ENCODE data around the gene VWA7.
"Not testable (repeated sequence)": the region's sequence is repeated elsewhere in the genome, so short reads cannot be mapped to it uniquely, and the experiment has no call there.

Gene VWA7

DNA sequence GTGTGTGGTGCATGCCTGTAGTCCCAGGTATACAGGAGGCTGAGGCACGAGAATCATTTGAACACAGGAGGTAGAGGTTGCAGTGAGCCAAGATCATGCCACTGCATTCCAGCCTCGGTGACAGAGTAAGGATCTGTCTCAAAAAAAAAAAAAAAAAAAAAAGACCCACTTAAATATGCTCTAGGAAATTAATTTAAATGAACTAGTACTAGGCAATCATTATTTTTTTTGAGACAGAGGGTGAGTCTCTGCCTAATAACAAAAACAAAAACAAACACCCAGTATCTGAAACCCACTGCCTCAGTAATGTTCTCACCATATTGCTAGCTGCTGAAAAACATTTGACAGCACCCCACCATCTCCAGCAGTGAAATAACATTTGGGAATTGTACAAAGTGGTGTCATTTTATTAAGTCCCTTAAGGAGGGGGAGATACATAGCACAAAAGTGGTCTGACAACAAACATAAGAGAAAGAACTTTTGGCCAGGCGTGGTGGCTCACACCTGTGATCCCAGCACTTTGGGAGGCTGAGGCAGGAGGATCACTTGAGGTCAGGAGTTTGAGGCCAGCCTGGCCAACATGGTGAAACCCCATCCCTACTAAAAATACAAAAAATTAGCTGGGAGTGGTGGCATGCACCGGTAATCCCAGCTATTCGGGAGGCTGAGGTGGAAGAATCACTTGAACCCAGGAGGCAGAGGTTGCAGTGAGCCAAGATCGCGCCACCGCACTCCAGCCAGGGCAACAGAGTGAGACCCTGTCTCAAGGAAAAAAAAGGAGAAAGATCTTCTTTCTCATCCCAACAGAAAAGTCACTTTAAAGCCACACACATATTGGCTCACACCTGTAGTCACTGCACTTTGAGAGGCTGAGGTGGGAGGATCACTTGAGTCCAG, 24.2 kb upstream of the VWA7 start:
- not testable (repeated sequence) for DNase-seq

DNA sequence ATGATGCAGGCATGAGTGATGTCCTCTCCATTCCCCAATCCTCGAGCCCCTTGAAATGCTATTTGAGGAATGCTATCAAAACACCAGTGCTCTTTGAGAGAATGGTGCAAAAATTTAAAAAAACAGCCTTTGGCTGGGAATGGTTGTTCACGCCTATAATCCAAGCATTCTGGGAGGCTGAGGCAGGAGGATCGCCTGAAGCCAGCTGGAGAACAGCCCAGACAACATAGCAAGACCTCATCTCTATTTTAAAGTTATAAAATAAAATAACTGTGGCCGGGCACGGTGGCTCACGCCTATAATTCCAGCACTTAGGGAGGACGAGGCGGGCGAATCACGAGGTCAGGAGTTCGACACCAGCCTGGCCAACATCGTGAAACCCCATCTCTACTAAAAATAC, 22.7 kb upstream of the VWA7 start:
- DNase-seq: no peak

DNA sequence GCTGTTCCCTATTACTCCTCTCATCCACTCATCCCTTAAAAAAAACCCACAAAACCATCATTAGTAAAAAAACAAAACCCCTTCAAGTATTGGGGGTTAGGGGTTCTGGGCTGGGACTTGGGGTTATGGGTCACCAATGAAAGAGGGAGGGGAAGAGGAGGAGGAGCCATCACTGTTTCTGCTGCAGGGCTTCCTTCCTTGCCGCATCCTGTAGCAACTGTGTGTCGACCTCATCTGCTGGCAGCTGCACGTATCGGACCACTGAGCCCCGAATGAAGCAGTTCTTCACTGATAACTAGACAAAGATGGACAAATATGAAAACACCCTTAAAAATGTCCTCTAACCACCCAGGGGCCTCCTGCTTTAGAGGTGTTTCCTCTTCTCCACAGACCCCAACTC, 20.5 kb upstream of the VWA7 start:
- DNase-seq: peak in 4 of 6 experiments; percentile 2 to 46 (median 32)

DNA sequence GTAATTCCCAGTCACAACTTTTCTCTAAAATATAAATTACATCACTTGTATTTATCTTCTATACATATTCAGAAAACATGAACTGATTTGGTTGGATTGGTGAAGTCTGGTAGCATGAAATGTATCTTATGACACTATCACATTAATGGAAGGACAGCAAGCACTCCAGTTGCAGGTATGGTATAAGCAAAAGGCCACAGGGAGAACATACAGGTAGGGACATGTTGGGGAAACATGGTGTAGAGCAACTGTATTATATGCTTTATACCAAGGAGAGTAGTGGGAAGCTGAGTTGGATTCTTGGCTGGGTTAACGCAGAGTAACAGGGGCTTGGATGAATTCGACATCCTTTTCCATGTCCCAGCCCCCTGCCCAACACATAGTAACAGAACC, 19.9 kb upstream of the VWA7 start:
- no peak for DNase-seq

DNA sequence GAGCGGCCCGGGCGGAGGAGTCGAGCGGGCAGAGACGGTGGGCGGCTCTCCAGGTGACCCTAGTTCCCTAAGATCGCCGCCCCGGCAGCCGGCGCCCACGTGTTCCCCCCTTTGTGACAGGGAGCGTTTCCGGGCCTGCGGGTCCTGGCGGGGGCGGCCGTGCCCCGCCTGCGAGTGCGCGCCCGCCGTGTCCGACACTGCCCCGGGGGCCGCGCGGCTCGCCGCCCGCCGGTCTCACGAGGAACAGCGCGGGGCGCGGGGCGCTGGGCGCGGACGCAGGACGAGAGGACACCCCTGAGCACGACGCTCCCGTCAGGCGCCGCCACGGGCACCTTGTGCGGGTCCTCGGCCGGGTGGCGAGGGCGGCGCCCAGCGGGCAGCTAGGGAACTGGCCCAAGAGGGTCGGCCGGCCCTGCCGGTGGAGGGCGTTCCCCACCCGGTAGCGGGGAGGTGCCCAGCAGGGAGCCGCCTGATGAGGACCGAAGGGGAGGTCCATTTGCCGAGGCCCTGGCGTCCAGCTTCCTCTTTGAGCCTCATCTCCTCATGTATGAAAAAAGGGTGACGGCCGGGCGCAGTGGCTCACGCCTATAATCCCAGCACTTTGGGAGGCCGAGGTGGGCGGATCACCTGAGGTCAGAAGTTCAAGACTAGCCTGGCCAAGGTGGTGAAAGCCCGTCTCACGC, 18.6 kb upstream of the VWA7 start, which contains the start of gene VARS1:
Gene VARS1 (minus strand): TSS at position 137 of the 683 bp plus-strand sequence. CDS start 535 bp downstream, outside the sequence.
- DNase-seq: peak; percentile 58 to 94 (median 76)

DNA sequence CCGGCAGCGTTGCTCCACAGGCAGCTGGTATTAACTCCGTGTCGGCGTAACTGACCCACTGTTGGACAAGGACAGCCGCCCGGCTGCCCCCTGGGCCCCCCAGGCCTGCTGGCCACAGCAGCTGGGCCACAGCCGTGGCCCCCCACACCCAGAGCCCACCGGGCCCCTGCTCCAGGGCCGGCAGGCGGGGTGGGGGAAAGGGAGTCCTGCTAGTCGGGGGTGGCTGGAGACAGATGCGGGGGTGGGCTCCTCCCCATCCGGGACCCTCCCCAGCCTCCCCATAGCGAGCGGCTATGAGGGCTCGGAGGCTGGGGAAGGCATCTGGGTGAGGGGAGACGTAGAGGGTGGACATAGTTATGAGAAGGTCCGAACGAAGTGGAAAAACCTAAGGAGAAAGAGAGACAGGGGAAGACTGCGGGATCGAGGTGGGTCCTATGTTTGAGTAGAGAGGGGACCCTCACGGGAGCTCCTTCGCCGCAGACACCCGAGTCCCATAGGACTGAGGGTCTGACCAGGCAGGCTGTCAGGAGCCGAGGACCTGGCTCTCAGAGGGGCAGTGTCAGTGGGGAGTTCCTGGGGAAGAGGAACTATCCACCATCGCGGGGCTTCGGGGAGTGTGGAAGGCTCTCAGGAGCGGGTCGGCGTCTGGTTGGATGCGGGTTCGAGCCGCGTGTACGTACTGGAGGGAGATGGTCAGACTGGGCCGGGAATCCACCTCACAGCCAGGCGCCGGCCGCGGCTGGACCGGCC, 17.9 kb upstream of the VWA7 start:
- no peak for DNase-seq

DNA sequence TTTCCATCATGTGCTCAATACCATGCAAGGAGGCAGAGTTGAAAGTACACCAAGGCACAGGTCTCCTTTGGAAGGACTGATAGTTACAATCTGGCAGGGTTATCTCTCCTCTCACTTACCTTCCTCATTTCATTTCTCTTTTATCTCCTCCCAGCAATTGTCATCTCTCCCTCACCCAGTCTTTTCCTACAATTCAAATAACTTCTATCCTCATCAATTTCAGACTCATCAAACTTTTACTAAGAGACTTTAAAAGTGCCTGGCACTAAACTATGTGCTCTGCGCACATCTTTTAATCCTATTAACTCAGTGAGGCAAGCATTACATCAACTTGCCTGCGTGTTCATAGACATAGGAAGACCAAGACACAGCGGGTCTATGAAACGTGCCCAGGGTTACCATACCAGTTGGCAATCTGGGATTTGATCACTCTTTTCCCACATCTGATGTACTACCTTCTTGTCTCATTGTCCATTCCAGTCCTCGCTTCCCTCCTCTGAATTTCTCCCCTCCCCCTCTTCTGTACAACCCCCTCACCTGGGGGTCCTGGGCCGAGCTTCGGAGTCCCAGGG, 17.3 kb upstream of the VWA7 start:
- peak in 2 of 6 experiments; percentile 14 to 38 for DNase-seq

DNA sequence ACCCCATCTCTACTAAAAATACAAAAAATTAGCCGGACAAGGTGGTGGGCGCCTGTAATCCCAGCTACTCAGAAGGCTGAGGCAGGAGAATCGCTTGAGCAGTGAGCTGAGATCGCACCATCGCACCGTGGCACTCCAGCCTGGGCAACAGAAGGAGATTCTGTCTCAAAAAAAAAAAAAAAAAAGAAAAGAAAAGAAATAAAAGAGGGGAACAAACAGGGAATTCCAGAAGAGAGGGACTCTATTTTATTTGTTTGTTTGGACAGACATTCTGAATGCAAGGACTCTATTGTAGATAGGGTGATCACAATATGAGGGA, 16.8 kb upstream of the VWA7 start:
- not testable (repeated sequence) for DNase-seq

DNA sequence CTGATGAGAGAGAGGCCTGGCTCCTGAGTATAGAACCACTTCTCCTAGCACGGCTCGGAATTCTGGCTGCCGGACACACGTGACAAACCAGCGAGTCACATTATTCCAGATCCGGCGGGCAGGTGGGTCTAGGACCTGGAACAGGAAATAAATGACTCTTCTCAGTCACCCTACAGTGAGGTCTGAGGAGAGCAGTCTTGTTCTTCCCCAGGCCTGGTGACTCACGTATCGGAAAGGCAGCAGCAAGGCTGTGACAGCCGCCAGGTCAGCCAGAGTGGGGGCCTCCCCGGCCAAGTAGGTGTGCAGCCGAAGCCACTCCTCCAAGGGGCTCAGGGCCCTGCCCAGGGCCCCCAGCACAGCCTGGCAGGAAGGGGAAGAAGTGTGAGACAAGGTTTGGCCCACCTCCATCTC, 15.6 kb upstream of the VWA7 start:
- DNase-seq: no peak

DNA sequence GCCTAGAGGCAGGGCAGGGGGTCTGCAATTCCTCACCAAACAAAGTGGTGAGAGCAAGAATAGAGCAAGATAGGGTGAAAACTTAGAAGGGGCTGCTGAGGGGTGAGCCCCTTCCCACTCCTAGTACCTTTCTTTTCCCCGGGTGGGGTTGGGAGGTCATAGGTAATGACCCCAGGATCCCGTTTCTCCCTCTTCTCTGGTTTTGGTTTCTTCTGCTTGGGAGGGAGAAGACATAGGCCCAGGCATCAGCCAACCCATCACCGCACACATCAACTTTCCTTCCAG, 14.9 kb upstream of the VWA7 start:
- DNase-seq: no peak

DNA sequence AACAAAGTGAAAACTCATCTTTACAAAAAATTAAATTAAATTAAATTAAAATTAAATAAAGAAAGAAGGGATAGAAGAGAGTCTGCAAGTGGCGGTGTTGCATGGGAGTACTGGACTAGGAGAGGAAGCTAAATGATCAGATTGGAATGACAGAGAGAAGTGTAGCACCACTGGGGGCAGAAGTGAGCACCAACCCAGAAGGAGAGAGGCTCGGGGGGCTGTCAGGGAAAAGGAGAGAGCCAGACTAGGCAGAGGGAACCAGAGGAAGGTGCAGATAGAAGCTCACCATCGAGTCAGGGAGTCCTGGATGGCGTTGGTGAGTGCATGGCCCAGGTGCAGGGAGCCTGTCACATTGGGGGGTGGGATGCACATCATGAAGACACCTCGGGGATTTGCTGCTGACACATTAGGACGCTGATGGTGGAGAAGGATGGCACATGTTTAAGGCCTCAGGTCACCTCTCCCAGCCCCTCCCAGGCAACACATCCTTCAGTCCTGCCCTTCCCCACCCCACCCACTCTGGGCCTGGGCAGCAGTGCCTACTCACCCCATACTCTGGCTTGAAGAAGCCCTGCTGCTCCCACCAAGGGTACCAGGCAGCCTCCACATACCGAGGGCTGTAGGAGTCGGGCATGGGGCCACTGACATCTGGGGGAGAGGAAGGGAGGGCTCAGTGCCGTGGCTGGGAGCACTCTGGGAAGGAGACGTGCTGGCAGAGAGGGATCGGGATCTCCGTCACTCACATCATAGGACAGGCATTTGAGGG, 14.4 kb upstream of the VWA7 start:
- DNase-seq: peak in 5 of 6 experiments; percentile 2 to 30 (median 9)

DNA sequence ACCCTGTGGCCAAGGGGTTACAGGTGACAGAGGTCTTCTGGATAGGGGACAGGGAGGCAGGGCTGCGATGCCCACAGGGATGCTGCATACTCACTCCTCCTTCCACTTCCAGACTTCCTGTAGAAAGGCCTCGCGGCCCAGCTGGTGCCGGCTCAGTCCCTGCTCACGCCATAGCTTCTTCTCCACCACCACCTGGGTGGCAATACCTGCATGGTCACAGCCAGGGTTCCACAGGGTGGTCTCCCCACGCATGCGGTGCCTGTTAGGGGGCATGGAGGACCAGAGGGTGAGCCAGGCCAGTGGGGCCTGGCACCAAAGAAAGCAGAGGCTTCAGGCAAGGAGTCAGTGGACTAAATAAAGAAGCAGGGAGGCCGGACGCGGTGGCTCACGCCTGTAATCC, 8.3 kb upstream of the VWA7 start:
- DNase-seq: no peak

DNA sequence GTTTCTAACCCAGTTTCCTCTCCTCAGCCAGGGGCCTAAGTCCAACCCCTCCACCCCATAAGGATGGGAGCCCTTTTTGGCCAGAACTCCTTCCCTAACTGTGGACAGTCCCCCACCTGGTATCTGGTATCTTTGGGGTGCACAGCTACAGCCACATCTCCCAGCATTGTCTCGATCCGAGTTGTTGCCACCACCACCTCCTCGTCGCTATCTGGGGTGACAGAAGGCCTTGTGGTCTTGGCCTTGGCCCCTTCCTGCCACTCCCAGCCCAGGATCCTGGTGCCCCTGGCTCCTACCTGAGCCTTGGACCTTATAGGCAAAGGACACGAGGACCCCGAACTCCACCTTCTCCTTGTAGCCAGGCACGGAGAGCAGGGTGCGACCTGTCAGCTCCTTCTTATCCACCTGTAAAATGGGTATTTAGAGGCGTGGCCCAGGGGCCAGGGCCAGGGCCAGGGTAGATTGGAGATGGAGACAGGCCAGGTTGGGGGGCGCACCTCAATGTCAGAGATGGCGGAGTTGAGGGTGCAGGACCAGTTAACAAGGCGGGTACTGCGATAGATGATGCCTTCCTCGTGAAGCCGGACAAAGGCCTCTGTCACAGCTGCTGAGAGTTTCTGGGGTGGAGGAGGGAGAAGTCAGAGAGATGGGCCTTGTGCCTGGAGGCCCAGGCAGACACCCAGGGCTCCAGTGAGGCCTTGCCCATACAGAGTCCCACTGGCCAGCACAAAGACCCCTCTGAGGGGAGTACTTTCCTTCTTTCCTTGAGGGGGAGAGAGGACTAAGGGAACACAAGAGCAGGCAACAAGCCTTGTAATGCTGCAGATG, 7.2 kb upstream of the VWA7 start:
- no peak for DNase-seq

DNA sequence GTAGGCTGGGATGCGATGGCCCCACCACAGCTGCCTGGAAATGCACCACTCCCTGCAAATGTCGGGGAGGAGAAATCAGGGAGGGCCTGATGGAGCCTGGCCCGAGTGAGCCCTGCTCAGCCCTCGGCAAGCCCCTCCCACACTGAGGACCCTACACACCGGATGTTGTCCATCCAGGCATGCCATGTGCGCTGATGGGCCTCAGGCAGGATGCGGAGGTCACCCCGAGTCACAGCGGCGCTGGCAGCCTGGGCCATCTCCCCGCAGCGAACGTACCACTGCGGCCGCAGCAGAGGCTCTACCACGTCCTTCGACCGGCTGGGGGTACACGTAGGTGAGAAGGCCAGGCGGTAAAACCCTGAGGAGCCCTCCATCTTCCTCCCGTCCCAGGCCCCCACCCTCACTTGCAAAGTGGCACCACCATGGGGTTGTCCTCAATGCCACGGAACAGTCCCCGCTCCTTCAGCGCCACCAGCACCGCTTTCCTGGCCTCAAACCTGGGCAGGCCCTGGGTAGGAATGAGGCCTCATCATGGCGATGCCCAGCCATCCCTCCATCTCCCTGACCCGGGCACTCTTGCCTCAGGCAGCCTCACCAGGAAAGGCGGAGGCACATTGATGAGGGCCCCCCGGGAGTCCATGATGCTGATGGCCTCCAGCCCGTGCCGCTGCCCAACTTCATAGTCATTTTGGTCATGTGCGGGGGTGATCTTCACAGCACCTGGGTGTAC, 5.2 kb upstream of the VWA7 start:
- no peak for DNase-seq

DNA sequence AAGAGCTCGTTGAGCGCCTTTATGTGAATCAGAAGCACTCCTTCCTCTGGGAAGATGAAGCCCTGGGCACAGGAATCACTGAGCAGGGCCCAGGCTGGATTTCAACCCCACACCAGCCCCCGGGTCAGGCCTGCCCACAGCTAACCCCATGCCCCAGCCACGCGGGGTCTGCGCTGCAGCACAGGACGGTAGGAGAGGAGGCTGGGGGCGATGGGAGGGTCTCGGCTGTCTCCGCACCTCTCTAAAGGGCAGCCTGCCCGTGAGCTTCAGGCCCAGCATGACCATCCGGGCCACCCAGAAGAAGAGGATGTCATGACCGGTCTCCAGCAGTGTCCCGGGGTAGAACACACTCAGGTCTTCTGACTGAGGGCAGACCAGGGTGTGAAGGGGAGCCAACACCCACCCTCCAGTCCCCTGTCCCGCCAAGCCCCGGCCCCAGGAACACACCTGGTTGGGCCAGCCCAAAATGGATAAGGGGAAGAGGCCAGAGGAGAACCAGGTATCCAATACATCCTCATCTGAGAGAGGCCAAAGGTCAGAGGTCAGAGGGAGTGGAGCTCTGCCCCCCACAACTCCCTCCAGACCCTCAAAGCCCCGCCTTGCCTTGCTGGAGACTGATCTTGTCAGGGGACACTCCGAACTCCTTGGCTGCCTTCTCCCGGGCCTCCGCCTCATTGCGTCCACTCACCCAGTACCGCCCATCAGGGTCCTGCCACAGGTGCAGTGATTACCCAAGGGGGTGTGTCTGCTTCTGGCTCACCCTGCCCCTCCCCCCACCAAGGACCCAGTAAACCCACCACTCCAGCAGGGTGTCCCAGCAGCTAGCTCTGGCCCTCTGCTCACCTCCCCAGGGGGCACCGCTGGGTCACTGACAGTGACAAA, 4.4 kb upstream of the VWA7 start:
- DNase-seq: no peak

DNA sequence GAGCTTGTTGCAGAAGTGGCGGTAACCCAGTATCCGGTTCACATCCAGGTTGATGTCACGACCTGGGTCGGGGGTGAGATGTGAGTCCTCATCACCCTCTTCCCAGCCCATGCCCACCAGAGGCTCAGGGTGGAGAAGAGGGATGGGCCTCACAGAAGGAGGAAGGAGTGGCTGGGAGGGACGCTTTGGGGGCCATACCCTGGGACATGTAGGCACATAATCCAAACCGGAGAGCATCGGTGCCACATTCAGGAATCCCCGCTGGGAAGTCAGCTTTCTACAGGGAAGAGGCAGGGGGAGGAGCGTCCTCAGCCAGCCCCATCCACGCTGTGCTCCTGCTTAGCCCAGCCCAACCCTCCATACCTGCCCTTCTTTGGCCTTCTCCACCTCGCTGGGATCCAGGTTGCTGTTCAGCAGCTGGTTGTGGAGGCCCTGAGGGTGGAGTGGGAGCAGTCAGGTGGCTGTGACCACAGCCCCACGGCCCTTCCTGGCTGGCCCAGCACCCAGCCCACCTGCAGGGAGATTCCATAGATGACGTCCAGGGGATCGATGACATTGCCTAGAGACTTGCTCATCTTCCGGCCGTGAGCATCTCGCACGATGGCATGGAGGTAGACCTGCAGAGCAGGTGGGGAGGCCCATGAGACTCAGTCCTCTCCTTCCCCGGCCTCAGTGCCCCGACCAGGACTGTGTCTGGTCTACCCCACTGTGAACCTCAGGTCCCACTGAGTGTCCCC, 3.5 kb upstream of the VWA7 start:
- DNase-seq: no peak

DNA sequence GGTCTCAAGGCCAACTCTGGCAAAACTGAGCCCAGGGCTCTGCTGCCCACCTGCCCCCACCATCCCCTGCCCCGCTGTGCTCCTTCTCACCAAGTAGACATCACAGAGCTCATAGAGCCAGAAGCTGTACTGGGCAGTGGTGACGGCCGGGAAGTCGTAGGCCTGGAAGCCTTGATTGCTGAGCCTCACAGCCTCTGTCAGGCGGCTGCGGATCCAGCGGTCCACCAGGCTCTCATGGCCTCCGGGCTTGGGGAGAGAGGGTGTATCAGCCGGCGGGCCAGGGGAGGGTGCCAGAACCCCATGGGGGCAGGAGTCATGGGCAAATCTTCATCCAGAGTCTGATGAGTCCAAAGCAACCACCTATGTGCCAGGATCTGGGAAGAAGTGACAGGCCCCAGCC, 2.8 kb upstream of the VWA7 start:
- DNase-seq: no peak

DNA sequence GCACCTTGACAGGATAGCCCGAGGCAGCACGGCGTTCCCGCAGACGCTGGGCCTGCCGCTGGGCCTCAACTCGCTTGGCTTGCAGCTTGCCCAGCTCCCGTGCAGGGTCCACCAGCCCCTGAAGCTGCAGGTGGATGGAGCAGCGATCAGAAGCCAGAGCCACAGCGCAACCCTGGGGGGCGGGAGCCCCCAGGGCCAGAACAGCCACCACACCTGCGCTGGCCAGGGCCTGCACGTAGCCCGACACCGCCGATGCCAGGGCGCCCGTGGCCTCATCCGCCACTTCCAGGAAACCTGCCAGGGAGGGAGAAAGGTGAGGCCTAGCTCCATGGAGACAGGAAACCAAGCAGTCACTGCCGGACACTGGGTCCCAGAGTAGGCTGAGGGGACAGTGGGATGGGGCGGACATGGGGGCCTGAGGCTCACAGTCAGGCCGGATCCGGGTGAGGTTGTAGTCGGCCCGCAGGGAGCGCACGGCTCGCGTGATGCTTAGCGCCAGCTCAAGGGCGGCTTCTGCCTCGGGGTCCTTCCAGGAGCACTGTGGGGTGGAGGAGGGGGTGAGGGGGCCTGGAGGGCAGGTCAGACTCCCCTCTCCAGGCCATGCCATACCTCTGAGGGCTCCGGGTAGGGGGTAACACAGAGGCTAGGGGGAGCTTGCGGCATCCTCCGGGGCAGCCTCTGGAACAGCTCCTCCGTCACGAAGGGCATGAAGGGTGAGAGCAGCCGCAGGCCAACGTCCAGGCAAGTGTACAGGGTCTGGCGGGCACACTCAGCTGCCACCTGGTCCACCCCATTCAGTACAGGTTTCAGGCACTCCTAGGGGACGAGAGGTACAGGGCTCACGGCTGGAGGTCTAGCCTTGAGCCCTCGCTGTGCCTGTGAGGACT, 2.1 kb upstream of the VWA7 start:
- no peak for DNase-seq

Data from stimulated activated naive CD4-positive, alpha-beta T cell (primary cell).